Glutamatergic neuron (in vitro differentiated cells): Measurements from ENCODE around the gene ARHGEF28. TPM values are rescaled to one million over a fixed set of nuclear protein-coding genes. Genes with fewer than 3 reads are reported as not detected.

ENCODE experiments used
- DNase-seq: peaks from one replicate; pipeline ENCODE4 v3.0.0; 2022
- H3K27ac Mint-ChIP-seq: one replicate; pipeline ENCODE4 v1.8.0; 2020; ENCODE audit warnings: mild to moderate bottlenecking, mixed read lengths, inconsistent platforms; ENCODE audit not compliant: unreplicated experiment
- H3K27me3 Mint-ChIP-seq: one replicate; pipeline ENCODE4 v1.8.0; 2020; ENCODE audit warnings: mild to moderate bottlenecking, moderate library complexity, mixed read lengths, inconsistent platforms; ENCODE audit not compliant: unreplicated experiment
- H3K36me3 Mint-ChIP-seq: one replicate; pipeline ENCODE4 v1.8.0; 2020; ENCODE audit warnings: mild to moderate bottlenecking, mixed read lengths, inconsistent platforms; ENCODE audit not compliant: unreplicated experiment
- H3K4me1 Mint-ChIP-seq: one replicate; pipeline ENCODE4 v1.8.0; 2020; ENCODE audit warnings: mild to moderate bottlenecking, low read depth, mixed read lengths, inconsistent platforms; ENCODE audit not compliant: unreplicated experiment
- H3K4me3 Mint-ChIP-seq: one replicate; pipeline ENCODE4 v1.8.0; 2020; ENCODE audit warnings: mild to moderate bottlenecking, mixed read lengths, inconsistent platforms; ENCODE audit not compliant: unreplicated experiment
- H3K9me3 Mint-ChIP-seq: one replicate; pipeline ENCODE4 v1.8.0; 2020; ENCODE audit warnings: mild to moderate bottlenecking, moderate library complexity, mixed read lengths, inconsistent platforms; ENCODE audit not compliant: unreplicated experiment
- CTCF ChIP-seq: fragments of 200-600 bp; sonication (generic); IDR thresholded peaks from one replicate; pipeline ENCODE4 v1.5.0; 2021; ENCODE audit not compliant: partially characterized antibody, unreplicated experiment
- total RNA-seq: library from RNA; stranded (reverse); fragmentation: NEBNext Ultra II Directional; extraction: Animal tissue kit (Norgen Biotek cat#: 25700); gene quantifications from one replicate; pipeline ENCODE4 v1.2.1, GENCODE V29; 2021; ENCODE audit not compliant: unreplicated experiment

Gene ARHGEF28
- total RNA-seq, 1 donor from 2014 or later, result 0.47 TPM

GRCh38 chr5:73638344-73639095 lies 12.5 kb downstream of the ARHGEF28 start:
- Mint-ChIP-seq H3K9me3 (no peaks in the 10 kb centered on the region), H3K27ac (no peak overlapping the region)
- no peak for TF ChIP-seq CTCF

DNA sequence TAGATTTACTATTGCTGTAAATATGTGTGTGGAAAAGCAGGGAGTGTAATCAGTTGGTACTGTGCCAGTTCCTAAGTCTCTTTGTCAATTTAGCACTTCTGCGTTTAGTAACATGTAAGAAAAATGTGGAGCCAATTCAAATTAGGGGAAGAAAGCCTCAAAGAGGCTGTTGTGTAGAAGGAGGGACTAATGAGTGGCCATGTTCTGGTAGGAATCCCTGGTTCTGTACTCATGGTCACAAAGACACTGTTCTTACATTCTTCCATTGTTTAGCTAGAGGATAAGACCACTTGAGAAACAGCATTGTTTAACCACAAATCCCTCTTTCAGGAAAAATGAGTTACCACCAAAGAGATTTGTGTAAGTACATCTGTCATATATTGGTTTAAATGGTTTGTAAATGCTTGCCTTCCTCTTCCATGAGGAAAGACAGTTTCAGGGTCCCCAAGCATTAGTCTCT lies 14.9 kb downstream of the ARHGEF28 start:
- Mint-ChIP-seq H3K4me3 (no peak overlapping the region), H3K9me3 (no peaks in the 10 kb centered on the region), H3K4me1 (no peaks in the 10 kb centered on the region), H3K27ac (no peak overlapping the region), H3K27me3 (peaks cover 4% of the 10 kb centered on the region), H3K36me3 (no peaks in the 10 kb centered on the region)
- TF ChIP-seq CTCF, result no peak
- DNase-seq, result no peak

More at GRCh38 chr5:73638344-73639095, 12.5 kb downstream of the ARHGEF28 start:
- no peak for DNase-seq
- Mint-ChIP-seq H3K27me3 (no peaks in the 10 kb centered on the region), H3K4me3 (no peak overlapping the region), H3K4me1 (no peaks in the 10 kb centered on the region), H3K36me3 (no peaks in the 10 kb centered on the region)

DNA sequence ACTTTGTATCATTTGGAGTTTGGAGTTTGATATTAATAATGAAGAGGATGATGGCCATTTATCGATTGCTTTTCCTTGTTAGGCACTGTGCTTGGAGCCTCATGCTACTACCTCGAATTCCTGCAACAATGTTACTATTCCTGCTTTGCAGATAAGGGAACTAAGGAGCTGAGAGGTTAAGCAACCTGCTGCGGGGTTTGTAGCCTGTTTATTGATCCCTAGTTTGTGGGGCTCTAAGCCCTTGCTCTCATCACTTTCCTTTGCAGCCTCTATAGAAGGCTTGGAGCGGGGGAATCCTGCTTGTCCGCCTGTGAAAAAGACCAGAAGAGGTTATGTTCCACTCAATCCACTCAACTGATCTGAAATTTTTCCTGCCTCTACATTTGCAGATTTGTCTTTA lies 15.8 kb downstream of the ARHGEF28 start:
- Mint-ChIP-seq H3K4me3 (no peak overlapping the region), H3K36me3 (no peaks in the 10 kb centered on the region), H3K27me3 (peaks cover 4% of the 10 kb centered on the region), H3K9me3 (peaks cover 2% of the 10 kb centered on the region), H3K27ac (no peak overlapping the region), H3K4me1 (peaks cover 2% of the 10 kb centered on the region)
- DNase-seq, result no peak
- TF ChIP-seq CTCF, result no peak

GRCh38 chr5:73642344-73642743 lies 16.3 kb downstream of the ARHGEF28 start:
- Mint-ChIP-seq H3K36me3 (no peaks in the 10 kb centered on the region), H3K27ac (no peak overlapping the region), H3K4me3 (no peak overlapping the region), H3K4me1 (peaks cover 2% of the 10 kb centered on the region), H3K9me3 (peaks cover 2% of the 10 kb centered on the region), H3K27me3 (peaks cover 4% of the 10 kb centered on the region)
- no peak for DNase-seq
- no peak for TF ChIP-seq CTCF

- Mint-ChIP-seq H3K36me3 (no peaks in the 10 kb centered on the region), H3K9me3 (peaks cover 2% of the 10 kb centered on the region), H3K4me3 (no peak overlapping the region), H3K27ac (no peak overlapping the region), H3K4me1 (peaks cover 2% of the 10 kb centered on the region), H3K27me3 (peaks cover 4% of the 10 kb centered on the region)
- no peak for DNase-seq
- TF ChIP-seq CTCF, result no peak
Measured at GRCh38 chr5:73644385-73644963, 18.5 kb downstream of the ARHGEF28 start.
